ENCODE data around the gene TEX261.

GRCh38 chr2:70939839-70940580 lies 54.7 kb downstream of the TEX261 start:
- TF ChIP-seq CTCF (IDR thresholded peaks at IDR 0.05), result no peak
- TF ChIP-seq POLR2AphosphoS5 (IDR thresholded peaks at IDR 0.05; ENCODE audit: insufficient read depth in 1 of 2, low read depth in 1 of 2), result no peak
- no peak for TF ChIP-seq POLR2A (IDR thresholded peaks at IDR 0.05)
